ENCODE measurements around the gene REV3L.
"Not testable (repeated sequence)": the region's sequence is repeated elsewhere in the genome, so short reads cannot be mapped to it uniquely, and the experiment has no call there.

The REV3L gene

DNA sequence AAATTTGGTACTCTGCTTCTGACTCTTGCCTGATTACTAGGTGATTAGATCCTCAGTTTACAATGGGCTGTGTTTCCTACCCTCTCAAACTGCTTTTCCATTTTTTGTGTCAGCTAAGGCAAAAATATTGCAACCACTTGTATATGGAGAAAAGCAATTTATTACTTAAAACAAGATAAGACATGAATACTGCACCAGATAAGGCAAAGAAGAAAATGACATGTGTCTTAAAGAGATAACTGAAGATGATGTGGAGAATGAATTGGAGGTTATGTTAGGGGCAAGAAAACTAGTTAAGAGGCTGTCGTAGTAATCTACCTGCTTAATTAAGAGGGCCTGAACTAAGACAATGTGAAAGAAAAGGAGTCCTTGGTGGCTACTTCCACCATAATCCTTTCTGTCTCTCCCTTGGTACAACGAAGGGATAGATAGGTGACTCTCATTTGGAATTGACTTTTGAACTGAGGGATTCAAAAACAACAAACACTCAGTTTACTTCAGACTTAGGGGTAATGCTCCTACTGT lies 16.3 kb upstream of the REV3L start:
- no peak overlapping the region for H3K4me3 ChIP-seq (ENCODE audit: low read depth, low read length)
- no peak for DNase-seq (ENCODE audit: low read depth)

GRCh38 chr6:111494951-111495635 lies 12.1 kb upstream of the REV3L start:
- H3K4me3 ChIP-seq (ENCODE audit: low read depth, low read length) = no peak overlapping the region

GRCh38 chr6:111492499-111492898 lies 9.5 kb upstream of the REV3L start:
- no peak overlapping the region for H3K4me3 ChIP-seq (ENCODE audit: low read depth, low read length)
- no peak for DNase-seq (ENCODE audit: low read depth)

More at GRCh38 chr6:111494951-111495635, 12.1 kb upstream of the REV3L start:
- DNase-seq (ENCODE audit: low read depth) = no peak

DNA sequence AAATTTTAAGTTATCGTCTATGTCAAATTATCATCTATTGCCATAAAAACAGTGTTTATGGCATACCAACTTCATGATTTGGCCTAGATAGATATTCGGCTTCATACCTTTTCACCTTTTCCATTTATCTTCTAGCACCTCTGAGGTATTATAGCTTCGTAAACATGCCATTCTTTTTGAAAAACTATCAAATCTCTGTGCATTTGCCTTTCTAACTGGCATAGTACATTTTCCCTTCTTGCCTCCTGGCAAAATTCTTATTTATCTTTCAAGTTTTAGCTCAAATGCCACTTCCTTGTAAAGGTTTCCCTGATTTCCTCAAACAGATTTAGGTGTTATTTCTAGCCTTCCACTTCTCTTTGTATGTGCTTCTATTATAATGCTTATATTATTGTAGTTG lies 7.0 kb upstream of the REV3L start:
- H3K4me3 ChIP-seq (ENCODE audit: low read depth, low read length) = no peak overlapping the region
- DNase-seq (ENCODE audit: low read depth) = no peak

DNA sequence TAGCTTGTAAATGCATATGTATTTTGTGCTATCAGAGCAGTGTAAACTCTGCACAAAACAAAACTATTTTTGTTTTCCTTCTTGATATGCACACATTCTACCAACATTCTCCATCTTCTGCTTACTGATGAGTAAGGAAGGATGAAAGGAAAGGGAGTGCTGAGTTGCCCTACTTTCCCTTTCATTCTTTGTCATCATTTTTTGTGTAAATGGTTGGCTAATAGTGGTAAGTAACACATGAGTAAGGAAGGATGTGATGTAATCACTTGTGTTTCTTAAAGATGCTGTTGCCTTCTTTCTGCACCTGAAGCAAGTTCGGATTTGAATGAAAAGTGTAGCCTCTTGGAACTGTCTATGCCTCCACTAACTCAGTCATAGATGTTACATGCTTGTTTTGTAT lies 4.6 kb upstream of the REV3L start:
- peak; percentile 40 for DNase-seq (ENCODE audit: low read depth)
- H3K4me3 ChIP-seq (ENCODE audit: low read depth, low read length) = no peak overlapping the region

- no peak overlapping the region for H3K4me3 ChIP-seq (ENCODE audit: low read depth, low read length)
- DNase-seq (ENCODE audit: low read depth) = no peak
These were observed 3.9 kb upstream of the REV3L start for GRCh38 chr6:111486921-111487320.

DNA sequence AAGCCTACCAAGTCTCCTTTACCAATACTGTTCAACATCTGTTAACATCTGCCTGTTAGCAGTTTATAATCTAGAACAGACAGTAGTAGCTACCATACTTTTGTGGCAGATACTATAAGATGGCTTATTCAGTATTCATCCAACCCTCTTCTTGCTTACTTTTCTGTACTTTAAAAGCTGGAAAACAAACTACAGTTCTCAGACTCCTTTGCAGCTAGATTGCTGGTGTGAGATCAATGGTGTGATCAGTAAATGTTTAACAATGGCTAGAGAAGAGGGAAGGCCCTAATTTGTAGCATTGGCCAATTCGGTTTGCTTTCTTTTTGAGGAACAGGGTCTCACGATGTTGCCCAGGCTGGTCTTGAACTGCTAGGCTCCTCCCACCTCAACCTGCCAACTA lies 3.5 kb upstream of the REV3L start:
- no peak for DNase-seq (ENCODE audit: low read depth)
- H3K4me3 ChIP-seq (ENCODE audit: low read depth, low read length) = no peak overlapping the region

DNA sequence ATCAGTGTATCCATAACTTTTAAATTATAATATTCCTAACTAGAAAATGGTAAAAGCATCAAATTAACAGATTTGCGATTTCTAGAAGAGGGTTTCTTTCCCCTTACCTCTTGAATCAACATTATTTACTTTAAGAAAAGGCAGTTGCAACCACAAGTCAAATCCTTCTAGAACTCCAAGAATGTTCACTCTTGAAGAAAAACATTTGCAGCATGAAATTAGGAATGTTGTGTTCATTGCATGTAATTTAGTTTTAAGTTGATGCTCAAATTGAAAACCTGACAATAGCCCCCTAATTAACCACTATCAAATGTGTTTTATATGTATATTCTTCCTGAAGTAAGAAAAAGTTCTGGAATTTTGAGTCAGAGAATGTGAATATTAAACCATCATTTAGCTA lies 2.3 kb upstream of the REV3L start:
- no peak for DNase-seq (ENCODE audit: low read depth)
- no peak overlapping the region for H3K4me3 ChIP-seq (ENCODE audit: low read depth, low read length)

GRCh38 chr6:111484633-111484930 lies 1.6 kb upstream of the REV3L start:
- no peak for DNase-seq (ENCODE audit: low read depth)
- H3K4me3 ChIP-seq (ENCODE audit: low read depth, low read length) = peak overlapping the region; percentile 85

GRCh38 chr6:111483736-111484632 lies 966 bp upstream of the REV3L start:
- H3K4me3 ChIP-seq (ENCODE audit: low read depth, low read length) = peak overlapping the region; percentile 85

DNA sequence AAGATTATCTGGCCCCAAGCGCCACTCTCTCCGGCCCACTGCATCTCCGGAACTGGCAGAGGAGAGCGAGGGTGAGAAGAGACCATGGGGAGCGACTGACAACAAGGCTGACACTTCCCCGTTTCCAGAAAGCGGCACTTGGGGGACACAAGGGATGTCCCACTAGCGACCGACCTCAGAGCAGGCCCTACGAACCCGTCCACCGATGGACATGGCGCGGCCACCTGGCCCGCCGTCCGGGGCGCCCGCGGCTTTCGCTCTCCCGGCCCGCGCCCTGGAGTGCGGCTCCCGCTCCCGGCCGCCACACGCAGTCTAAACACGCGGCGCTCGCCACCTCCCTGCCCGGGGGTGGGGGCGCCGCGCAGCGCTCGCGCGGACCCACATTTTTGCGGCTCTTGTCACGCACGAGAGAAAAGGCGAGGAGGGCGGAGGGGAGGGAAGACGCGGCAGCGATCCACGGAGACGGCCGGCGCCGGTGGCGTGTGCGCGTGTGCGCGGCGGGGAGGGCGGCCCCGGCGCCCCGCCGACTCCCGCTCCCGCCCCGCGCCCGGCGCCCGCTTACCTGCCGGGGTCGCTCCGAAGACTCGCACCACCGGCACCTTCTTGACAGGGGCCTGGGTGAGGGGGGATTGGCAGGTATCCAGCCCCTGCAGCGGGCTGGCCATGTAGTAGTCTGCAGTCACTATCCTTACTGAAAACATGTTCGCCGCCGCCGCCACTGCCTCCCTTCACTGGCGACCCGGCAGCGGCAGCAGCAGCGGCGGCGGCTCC lies 645 bp downstream of the REV3L start:
- DNase-seq (ENCODE audit: low read depth) = no peak
- H3K4me3 ChIP-seq (ENCODE audit: low read depth, low read length) = peak overlapping the region; percentile 85

More at GRCh38 chr6:111483736-111484632, 966 bp upstream of the REV3L start:
- DNase-seq (ENCODE audit: low read depth) = peak; percentile 90

- no peak for DNase-seq (ENCODE audit: low read depth)
- peak overlapping the region; percentile 85 for H3K4me3 ChIP-seq (ENCODE audit: low read depth, low read length)
These were observed 1.2 kb downstream of the REV3L start for GRCh38 chr6:111481836-111482187.

- H3K4me3 ChIP-seq (ENCODE audit: low read depth, low read length) = peak overlapping the region; percentile 85
- no peak for DNase-seq (ENCODE audit: low read depth)
These were observed 1.8 kb downstream of the REV3L start for GRCh38 chr6:111480988-111481822.

DNA sequence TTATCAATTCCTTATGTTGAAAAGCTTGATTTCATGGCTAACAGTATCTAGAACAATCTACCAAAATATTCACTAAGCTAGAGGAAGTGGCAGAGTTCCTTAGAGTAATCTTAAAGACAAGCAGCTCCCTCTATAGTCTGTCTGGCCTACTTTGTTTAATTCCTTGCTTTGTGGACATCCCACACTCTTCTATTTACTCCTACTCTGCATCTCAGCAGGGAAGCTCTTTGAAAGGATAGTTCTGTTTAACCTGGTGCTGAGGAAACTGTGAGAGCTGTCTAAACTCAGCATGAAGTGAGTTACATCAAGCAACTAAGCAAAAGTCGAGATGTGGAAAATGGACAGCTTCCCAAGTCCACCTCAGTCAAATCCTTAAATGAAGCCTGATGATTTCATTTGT lies 4.3 kb downstream of the REV3L start:
- no peak for DNase-seq (ENCODE audit: low read depth)
- no peak overlapping the region for H3K4me3 ChIP-seq (ENCODE audit: low read depth, low read length)

DNA sequence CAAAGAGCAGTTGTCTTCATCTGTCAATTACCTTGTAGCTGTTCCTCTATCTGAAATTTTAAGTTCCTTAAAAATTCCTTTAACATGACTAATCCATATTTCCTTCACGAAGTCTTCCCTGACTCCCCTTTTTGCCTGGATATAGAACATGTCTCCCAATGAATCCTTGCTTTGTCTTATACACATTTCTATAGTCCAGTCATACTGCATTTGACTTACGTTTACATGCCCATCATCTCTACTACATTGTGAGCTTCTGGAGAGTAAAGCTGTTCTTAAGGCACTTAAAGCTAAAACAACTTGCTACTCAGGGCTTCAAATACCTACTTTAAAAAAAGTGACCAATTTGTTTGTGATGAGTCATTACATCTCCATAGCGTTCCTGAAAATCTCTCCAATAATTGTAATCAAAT lies 4.9 kb downstream of the REV3L start:
- H3K4me3 ChIP-seq (ENCODE audit: low read depth, low read length) = no peak overlapping the region
- DNase-seq (ENCODE audit: low read depth) = no peak

- DNase-seq (ENCODE audit: low read depth) = no peak
- no peak overlapping the region for H3K4me3 ChIP-seq (ENCODE audit: low read depth, low read length)
These were observed 5.5 kb downstream of the REV3L start for GRCh38 chr6:111477481-111477938.

DNA sequence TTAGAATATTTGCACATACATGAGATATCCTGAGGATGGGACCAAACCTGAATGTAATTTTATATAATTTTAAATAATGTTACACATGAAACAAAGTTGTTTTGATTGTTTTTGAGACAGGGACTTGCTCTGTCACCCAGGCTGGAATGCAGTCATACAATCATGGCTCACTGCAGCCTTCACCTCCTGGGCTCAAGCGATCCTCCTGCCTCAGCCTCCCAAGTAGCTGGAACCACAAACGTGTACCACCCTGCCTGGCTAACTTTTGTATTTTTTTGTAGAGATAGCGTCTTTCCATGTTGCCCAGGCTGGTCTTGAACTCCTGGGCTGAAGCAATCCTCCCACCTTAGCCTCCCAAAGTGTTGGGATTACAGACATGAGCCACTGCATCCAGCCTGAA lies 7.0 kb downstream of the REV3L start:
- not testable (repeated sequence) for DNase-seq (ENCODE audit: low read depth); H3K4me3 ChIP-seq (ENCODE audit: low read depth, low read length)

GRCh38 chr6:111474771-111475170 lies 8.2 kb downstream of the REV3L start:
- no peak for DNase-seq (ENCODE audit: low read depth)
- H3K4me3 ChIP-seq (ENCODE audit: low read depth, low read length) = no peak overlapping the region

- H3K4me3 ChIP-seq (ENCODE audit: low read depth, low read length) = no peak overlapping the region
- no peak for DNase-seq (ENCODE audit: low read depth)
These were observed 8.9 kb downstream of the REV3L start for GRCh38 chr6:111474106-111474505.
